GM20431 (cell line): Measurements from ENCODE around the gene GATA1.

Experiments
- in situ Hi-C: fragments of 300-500 bp; cut with MseI, MboI; formaldehyde crosslinking; loops from one replicate; pipeline ENCODE4 v1.15.0; 2020; ENCODE audit warnings: low sequenced_read_pairs; ENCODE audit not compliant: unreplicated experiment

GATA1 gene

DNA sequence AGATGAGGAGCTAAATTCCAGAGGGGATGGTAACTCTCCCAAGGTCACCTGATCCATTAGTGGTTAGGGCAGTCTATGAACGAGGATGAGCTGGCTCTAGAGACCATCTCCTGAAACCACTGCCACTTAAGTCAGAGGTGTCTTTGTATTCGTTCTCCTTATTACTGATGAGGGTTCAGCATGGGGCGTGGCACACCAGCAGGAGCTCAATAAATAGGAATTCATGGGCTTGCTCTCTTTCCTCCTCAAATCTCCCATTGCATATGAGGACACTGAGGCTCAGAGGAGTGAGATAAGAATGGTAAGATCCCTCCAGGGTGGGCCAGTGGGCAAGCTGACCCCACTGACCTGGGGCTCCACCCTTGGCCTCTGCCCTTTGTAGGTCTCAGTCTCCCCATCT is 1.7 kb upstream of the GATA1 start:
- in situ Hi-C loops = no loop called here

DNA sequence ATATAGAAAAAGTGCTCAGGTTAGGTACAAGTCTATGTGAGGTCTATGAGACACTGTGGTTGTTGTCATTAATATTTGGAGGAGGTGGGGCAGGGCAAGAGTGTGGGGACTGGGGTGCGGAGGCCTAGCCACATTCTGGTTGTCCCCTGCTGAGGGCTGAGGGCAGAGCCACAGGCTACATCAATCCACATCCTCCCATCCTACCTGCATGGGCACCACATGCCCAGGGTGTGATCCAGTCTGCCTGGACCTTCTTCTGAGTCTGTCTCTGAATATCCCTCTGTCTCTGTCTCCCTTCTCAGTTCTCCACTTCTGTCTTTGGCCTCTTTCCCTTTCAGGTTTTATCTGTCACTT is 1.2 kb upstream of the GATA1 start:
- in situ Hi-C loops = no loop called here

DNA sequence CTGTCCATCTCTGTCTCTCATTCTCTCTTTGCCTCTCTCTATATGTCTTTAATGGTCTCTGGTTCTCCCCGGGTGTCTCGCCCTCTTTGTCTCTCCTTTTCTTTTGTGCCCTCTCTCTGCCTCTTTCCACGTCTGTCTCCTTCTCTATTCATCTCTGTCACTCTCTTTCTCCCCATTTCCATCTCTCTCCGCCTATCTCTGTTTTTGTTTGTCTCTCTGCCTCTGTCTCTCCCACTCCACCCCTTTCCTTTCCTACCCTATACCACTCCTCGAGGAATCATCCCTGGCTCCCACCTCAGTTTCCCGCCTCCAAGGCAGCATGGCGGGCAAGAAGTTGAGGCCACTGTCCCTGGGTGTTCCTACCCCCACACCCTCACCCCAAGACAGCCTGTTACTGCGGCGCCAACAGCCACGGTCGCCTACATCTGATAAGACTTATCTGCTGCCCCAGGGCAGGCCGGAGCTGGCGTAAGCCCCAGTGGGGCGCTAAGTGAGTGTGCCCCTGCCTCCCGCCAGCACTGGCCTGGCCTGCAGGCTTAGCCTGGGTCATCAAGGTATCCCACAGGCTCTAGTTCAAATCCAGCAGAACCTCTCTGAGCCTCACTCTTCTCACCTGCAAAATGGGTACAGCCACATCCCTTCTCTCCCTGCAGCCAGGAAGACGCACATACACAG is 713 bp upstream of the GATA1 start:
- in situ Hi-C loops = no loop called here

DNA sequence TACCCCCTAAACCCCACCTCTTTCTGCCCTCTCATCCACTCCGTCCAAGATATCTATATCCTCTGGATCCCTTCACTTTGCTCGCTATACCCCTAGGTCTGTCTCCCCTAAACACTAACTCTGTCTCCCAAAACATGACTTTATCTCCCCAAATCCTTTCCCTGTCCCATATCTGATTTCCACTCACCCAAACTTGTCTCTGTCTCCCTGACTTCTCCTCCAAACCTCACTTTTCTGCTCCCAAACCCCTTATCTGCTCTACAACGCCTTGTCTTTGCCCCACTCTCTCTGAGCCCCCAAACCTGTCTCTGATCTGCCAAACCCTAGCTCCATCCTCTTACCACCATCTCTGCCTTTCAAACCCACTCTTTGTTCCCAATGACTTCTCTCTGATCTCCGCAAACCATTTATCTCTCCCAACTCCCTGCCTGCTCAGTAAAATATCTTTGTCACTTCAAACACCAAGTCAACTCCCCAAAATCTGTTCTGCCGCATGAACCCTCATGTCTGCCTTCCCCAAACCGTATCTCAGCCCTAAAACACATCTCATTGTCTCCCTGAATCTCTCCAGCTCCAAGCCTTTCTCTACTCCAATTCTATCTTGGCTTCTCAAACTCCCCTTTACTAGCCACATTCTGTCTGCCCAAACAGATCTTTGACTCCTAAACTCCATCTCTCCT is 575 bp downstream of the GATA1 start:
- in situ Hi-C loops = no loop called here

DNA sequence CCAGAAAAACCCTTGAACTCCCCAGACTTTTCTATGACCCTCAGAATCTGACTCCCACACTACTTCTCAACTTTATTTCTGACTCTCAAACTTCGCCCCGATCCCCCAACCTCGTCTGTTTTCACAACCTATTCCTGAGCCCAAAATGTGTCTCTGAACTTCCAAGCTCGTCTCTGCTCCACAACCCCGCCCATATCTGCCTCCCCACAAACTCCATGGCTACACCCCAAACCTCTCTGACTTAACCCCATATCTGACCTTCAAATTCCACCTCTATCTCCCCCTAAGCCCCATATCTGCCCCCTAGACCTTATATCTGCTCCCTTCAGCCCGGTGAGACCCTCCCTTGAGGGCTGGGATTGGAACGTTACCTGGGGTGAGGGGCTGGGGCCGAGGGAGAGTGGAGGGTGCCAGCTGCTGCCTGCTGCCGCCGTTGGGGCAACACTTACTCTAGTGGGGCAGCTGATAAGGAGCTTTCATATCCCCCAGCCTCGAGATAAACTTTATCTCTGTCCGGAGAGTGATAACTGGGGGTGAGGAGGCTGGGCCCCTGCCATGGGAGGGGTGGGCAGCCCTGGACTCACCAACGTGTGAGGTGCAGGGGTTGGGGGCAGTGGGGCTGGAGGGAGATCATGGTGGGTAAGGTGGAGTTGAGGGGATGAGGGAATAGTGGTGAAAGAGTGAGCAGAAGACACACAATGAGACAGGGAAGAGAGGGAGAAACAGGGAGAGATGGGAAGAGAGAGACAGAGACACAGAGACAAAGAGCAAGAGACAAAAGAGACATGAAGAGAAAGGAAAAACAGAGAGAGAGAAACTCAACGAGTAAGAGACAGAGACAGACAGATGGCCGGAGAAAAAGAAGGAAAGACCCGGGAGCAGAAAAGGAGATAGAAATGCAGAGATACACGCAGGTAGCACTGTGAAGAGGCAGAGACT is 1.4 kb downstream of the GATA1 start:
- in situ Hi-C loops = no loop called here

DNA sequence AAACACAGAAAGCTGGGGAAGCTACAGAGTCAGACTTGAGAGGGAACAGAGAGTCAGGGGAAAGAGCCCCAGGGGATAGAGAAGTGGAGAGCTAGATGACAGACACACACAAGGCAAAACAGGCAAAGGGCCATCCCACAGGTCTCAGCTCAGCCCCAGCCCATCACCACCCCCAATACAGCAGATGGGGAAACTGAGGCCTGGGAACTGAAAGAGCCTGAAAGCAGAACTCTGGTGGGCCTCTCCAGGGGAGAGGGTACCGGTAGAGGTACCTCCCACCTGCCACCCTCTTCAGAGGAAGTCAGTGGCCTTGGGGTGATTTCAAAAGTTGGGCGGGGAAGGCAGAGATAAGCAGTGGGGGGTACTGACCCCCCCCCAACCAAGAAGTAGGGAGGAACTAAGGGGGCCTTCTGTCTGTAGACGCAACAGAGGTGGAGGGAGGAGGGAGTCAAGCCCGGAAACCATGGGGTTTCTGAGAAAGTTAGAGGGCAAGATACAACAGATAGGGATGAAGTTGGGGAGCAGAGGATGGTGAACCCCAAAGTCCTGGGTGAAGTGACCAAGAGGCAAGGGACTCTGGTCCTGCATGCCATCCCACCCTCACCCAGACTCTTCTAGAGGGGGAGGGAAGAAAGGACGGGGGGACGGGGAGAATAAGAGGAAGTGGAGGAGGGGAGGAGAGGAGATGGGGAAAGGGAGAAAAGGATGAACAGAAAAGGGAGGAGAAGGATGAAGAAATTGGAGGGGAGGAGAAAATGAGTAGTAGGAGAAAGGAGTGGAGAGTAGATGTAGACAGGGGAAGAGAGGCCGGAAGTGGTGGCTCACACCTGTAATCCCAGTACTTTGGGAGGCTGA is 3.2 kb downstream of the GATA1 start:
- in situ Hi-C loops = no loop called here

DNA sequence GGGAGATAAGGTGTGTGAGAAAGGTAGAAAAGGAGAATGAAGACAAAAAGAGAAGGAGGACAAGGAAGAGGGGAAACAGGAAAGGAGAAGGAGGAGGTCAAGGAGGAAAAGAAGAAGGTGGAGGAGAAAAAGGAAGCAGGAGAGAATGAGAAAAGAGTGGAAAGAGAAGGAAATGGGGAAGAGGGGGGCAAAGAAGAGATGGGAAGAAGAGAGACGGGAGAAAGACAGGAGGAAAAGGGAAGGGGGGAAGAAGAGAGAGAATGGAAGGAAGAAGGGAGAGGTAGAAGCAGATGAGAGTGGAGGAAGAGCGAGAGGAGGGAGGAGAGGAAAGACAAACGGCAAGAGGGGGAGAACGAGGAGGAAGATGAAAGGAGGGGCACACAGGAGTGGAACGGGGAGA is 4.1 kb downstream of the GATA1 start:
- in situ Hi-C loops = no loop called here

DNA sequence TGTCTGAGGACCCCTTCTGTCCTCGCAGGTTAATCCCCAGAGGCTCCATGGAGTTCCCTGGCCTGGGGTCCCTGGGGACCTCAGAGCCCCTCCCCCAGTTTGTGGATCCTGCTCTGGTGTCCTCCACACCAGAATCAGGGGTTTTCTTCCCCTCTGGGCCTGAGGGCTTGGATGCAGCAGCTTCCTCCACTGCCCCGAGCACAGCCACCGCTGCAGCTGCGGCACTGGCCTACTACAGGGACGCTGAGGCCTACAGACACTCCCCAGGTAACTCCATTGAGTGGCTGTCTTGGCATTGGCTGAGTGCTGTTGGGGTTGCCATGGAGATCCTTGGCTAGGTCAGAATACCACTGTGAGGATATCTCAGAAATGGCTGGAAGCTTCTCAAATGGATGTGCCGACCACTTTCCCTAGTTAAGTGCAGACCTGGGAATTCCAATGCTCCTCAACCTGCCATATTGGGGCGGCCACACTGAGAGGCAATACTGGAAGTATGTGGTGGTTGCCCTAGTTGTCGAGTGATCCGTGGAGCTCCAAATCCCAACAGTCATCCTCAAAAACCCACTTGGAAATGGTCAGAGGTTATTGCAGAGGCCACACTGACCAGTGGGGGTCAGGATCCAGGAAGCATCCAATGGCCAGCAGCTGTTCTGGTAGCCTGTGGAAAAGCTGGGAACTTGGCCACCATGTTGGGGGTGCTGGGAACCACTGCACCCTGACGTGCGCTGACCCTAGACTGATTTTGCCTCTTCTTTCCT is 4.9 kb downstream of the GATA1 start:
- in situ Hi-C loops = no loop called here

DNA sequence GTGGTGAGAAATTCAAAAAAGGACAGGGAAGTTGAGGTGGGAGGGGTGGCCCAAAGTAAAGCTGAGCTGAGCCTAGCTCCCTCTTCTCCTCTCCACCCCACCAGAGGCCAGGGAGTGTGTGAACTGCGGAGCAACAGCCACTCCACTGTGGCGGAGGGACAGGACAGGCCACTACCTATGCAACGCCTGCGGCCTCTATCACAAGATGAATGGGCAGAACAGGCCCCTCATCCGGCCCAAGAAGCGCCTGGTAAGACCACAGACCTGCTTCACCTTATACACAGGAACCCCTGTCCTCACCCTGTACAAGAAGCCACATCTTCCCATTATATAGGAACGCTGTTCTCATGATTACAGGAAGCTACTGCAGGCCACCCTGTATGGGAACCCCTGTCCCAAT is 5.8 kb downstream of the GATA1 start:
- in situ Hi-C loops = no loop called here

DNA sequence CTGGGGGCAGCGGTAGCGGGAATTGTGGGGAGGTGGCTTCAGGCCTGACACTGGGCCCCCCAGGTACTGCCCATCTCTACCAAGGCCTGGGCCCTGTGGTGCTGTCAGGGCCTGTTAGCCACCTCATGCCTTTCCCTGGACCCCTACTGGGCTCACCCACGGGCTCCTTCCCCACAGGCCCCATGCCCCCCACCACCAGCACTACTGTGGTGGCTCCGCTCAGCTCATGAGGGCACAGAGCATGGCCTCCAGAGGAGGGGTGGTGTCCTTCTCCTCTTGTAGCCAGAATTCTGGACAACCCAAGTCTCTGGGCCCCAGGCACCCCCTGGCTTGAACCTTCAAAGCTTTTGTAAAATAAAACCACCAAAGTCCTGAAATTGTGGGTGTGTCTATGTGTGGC is 7.5 kb downstream of the GATA1 start:
- in situ Hi-C loops = no loop called here

DNA sequence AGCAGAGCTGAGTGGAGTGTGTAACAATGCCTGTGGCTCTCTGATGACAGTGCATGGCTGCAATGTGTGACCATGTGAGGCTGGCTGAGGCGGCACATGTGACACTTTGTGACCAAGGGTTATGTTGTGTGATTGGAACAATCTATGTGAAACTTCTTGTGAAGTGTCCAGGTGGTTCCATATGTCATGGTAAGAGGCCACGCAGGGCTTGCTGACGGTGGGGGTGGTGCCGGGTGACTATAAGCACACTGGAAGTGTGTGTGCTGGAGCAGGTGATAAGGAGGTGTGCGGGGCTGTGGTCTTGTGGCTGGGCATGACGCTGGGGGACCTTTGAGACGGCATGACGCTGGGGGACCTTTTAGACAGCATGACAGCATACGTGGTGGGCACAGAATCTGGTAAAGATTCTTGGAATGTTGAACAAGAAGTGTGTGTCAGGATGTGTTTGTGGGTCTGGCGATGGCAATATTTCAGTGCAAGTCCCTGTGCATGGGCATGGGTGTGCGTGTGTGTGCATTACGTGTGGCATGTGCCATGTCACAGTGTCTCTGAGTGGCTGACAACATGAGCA is 8.0 kb downstream of the GATA1 start:
- in situ Hi-C loops = no loop called here

DNA sequence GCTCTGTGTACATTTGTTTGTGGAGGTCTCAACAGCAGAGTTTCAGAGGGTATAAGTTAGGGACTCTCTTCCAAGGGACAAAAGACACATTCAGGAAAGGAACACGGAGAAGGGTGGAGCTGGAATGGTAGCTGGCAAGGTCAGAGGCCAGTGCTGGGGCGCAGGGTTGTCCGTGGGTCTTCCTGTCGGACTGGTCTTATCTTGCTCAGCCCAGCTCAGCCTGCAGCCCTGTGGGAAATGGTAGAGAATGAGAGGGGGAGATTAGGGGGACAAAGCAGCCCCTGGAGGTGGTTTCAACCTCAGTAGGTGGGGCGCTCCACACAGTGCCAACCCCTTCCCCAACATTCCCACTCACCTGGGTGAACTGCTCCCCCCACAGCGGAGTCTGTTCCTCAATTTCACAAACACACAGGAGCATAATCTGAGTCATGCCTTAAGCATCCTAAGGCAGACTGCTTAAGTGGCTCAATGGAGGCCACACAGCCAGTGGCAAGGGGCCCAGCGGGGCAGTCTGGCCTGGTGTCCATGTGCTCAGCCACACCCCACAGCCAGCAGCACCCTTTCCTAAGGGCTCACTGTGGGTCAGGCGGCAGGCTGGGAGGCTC is 8.6 kb downstream of the GATA1 start:
- in situ Hi-C loops = no loop called here

DNA sequence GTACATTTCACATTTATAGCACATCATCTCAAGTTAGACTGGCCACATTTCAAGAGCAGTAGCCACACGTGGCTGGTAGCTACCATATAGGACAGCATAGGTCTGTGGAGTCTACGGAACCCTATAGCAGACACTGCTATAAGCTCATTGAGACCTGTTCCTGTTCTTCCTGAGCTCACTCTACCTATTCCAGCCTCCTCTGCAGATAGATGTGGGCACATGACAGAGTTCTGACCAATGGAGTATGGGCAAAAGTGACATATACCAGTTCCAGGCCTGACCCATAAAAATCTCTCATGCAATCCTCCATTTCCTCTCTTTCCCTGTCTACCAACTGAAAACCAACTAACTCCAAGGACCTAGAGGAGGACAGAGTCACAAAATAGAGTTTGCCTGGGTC is 11.9 kb downstream of the GATA1 start:
- in situ Hi-C loops = no loop called here

DNA sequence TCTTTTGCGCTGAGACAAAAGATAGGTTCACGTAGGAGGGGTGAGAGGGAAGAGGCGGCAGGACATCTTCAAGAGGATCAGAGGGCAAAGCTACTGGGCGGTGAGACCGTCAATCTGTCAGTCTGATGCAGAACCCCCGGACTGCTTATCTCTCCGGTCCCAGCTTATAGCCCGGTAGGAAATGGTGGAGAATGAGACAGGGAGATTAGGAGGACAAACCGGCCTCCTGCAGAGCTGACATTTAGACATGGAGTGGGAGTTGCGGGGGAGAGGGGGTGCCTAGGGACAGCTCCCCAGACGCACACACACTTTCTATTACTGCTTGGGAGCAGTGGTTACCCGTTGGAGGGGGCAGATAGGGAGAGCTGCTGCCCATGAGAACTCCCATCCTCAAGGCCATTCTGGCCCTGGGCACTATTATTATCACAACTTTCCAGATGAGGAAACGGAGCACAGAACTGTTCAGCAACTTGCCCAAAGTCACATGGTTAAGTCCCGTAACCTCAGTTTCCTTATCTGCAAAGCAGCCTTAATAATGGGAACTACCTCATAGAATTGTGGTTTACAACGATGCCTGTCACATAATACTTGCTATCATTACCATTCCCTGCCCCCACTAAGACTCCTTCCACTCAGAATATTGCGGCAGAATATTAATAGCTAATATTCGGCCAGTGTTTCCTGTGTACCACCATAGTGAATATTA is 14.3 kb downstream of the GATA1 start:
- in situ Hi-C loops = no loop called here

DNA sequence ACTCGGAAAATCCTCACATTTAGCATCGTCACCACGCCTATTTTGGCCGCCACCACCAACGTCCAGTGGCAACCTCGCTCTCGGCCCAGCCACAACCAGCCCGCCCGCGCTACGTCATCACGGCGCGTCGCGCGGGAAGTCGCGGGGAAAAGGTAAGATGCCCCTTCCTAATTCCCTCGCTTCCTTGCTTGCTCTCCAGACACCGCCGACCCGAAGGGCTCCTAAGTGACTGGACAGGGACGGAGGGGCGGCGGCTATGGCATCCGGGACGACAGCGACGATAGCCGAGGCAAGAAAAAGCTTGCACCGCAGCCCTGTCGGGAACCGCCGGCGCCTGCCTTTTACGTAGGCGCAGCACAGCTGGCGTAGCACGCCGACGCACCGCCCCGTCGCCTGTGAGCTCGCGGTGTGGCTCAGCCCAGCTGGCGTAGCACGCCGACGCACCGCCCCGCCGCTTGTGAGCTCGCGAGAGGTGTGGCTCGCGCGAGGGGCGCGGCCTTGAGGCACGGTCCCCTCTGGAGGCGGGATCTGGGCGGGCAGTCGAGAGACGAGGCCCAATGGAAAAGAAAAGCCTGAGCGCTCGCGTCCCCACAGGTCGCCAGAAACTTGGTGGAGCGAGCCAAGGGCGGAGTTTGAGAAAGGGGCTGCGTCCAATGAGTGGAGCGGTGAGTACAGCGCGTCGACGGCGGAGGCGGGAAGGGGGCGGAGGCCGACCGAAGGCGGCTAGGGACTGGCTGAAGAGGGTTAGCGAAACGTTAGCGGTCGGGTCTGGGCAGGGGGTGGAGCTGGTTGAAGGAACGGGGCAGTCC is 15.1 kb downstream of the GATA1 start, which contains the start of gene HDAC6:
Gene HDAC6, plus strand, starts transcription at position 788 of the 809 bp plus-strand sequence. CDS start 626 bp downstream, outside the sequence.
- in situ Hi-C loops = no loop called here

DNA sequence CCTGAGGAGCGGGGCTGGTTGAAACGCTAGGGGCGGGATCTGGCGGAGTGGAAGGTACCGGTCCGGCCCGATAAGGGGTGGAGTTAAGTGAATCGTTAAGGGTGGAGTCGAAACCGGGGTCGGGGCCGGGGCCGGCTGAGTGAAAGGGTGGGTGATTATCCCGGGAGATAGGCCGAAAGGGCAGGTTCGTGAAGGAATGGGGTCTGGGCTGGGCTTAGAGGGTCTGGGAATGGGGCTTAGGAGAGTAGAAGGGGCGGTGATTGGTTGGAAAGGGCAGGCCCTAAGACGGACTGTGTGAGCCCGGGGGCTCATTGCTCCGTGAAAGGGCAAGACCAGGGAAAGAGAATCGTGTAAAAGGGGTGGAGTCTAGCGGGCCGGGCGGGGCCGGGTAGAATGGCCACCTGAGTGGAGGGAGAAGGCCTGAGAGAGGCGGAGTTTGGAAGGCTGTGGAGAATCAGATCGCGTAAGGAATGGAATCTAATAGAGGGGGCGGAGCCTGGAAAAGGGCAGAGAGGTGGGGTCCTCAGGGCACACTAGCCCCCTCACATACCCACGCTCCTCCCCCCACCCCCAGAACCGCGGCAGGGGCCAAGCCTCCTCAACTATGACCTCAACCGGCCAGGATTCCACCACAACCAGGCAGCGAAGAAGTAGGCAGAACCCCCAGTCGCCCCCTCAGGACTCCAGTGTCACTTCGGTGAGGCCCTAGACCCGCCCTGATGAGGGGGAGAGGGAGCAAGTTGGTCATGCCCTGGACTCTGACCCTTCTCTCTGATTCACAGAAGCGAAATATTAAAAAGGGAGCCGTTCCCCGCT is 15.9 kb downstream of the GATA1 start:
- in situ Hi-C loops = no loop called here

DNA sequence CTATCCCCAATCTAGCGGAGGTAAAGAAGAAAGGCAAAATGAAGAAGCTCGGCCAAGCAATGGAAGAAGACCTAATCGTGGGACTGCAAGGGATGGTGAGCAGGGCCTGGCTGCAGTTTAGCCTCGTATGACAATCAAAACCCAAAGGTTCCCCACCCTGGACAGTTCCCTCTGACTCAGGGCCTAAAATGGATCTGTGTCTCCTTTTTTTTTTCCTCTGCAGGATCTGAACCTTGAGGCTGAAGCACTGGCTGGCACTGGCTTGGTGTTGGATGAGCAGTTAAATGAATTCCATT is 16.5 kb downstream of the GATA1 start:
- in situ Hi-C loops = no loop called here
